Testis (tissue), 2 donors: ENCODE measurements around the gene PLCL1.

Experiments used
- POLR2A ChIP-seq: fragments of 450-650 bp; IDR thresholded peaks from one replicate; pipeline ENCODE4 v1.6.1; 2017; ENCODE audit warnings: antibody characterized with exemption, mild to moderate bottlenecking, moderate library complexity
- TF ChIP-seq, protein P1 (sequence below), 3 experiments: fragments of 450-650 bp in 2 of 3; fragments of 200-600 bp in 1 of 3; sonication (generic) in 1 of 3; IDR thresholded peaks; one replicate each; pipeline ENCODE4 v1.5.1; 2016 to 2019; ENCODE audit warnings: antibody characterized with exemption in 3 of 3, mild to moderate bottlenecking in 2 of 3, moderate library complexity in 1 of 3

DNA sequence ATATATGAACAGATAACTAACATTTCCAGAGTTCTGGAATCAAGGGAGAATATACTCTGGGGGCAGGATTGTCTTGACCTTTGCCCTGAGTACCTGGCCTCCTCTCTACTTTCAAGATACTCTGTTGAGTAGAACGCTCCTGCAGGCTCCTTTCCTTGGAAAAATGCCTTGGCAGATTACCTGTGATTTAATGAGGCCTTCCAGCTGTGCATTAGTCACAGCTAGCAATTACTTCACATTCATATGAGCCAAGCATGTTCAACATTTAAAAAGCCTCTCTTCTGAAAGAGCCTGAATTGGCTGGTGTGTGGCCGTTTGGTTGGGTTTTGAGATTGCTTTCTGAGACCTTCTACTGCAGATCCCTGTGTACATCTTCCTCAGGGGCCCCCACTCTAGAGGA lies 142.2 kb downstream of the PLCL1 start:
- TF ChIP-seq, protein P1, sequence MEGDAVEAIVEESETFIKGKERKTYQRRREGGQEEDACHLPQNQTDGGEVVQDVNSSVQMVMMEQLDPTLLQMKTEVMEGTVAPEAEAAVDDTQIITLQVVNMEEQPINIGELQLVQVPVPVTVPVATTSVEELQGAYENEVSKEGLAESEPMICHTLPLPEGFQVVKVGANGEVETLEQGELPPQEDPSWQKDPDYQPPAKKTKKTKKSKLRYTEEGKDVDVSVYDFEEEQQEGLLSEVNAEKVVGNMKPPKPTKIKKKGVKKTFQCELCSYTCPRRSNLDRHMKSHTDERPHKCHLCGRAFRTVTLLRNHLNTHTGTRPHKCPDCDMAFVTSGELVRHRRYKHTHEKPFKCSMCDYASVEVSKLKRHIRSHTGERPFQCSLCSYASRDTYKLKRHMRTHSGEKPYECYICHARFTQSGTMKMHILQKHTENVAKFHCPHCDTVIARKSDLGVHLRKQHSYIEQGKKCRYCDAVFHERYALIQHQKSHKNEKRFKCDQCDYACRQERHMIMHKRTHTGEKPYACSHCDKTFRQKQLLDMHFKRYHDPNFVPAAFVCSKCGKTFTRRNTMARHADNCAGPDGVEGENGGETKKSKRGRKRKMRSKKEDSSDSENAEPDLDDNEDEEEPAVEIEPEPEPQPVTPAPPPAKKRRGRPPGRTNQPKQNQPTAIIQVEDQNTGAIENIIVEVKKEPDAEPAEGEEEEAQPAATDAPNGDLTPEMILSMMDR (IDR thresholded peaks at IDR 0.05) = no peak
- TF ChIP-seq POLR2A = no peak
